ENCODE results near the gene BPI. TPM values are rescaled to one million over a fixed set of nuclear protein-coding genes. Genes with fewer than 3 reads are reported as not detected.
"Not testable (repeated sequence)": the region's sequence is repeated elsewhere in the genome, so short reads cannot be mapped to it uniquely, and the experiment has no call there.

Gene BPI
- total RNA-seq, 2 experiments from 2014 or later, result not detected

- POLR2A ChIA-PET, result no interaction called here
- intact Hi-C loops (cut with micrococcal nuclease), result no loop called here
- no peaks in the 10 kb centered on the region for H3K4me1 Mint-ChIP-seq (ENCODE audit: low read depth)
- no peaks in the 10 kb centered on the region for H3K36me3 Mint-ChIP-seq (ENCODE audit: low read depth)
- peaks cover 23% of the 10 kb centered on the region for H3K27me3 Mint-ChIP-seq
- no peak overlapping the region for H3K4me3 Mint-ChIP-seq
- ATAC-seq (no peak), DNase-seq (no peak)
- H3K27ac Mint-ChIP-seq, result no peak overlapping the region
- no peak for TF ChIP-seq CTCF (IDR thresholded peaks at IDR 0.05)
- peaks cover 8% of the 10 kb centered on the region for H3K9me3 Mint-ChIP-seq
- CTCF ChIA-PET, result no interaction called here
These were observed 32.8 kb downstream of the BPI start for GRCh38 chr20:38336726-38337125.

GRCh38 chr20:38337561-38338140 is 33.7 kb downstream of the BPI start:
- H3K4me1 Mint-ChIP-seq (ENCODE audit: low read depth), result no peaks in the 10 kb centered on the region
- peak; percentile 60 for TF ChIP-seq CTCF (IDR thresholded peaks at IDR 0.05)
- ChIA-PET CTCF (interaction anchor here (0.6 to 1.2 kb wide), 4 partner anchors 12 to 38 kb away, joined by 3 to 4 read pairs (median 3); no protein-coding TSS in a partner anchor), POLR2A (interaction anchor here (1.2 kb wide), 1 partner anchor 70 kb away, joined by 3 read pairs; no protein-coding TSS in a partner anchor)
- H3K4me3 Mint-ChIP-seq, result no peak overlapping the region
- H3K27me3 Mint-ChIP-seq, result peaks cover 23% of the 10 kb centered on the region
- DNase-seq (peak; percentile 67), ATAC-seq (peak; percentile 79)
- intact Hi-C loops (cut with micrococcal nuclease), result no loop called here
- no peaks in the 10 kb centered on the region for H3K36me3 Mint-ChIP-seq (ENCODE audit: low read depth)
- no peak overlapping the region for H3K27ac Mint-ChIP-seq
- H3K9me3 Mint-ChIP-seq, result peaks cover 8% of the 10 kb centered on the region

- ATAC-seq, result no peak
- H3K36me3 Mint-ChIP-seq (ENCODE audit: low read depth), result no peaks in the 10 kb centered on the region
- intact Hi-C loops (cut with micrococcal nuclease), result no loop called here
- no peak overlapping the region for H3K27ac Mint-ChIP-seq
- H3K9me3 Mint-ChIP-seq, result peaks cover 8% of the 10 kb centered on the region
- no peak overlapping the region for H3K4me3 Mint-ChIP-seq
- no peak for TF ChIP-seq CTCF (IDR thresholded peaks at IDR 0.05)
- CTCF ChIA-PET, result interaction anchor here (1.1 to 1.2 kb wide), 2 partner anchors 33 to 37 kb away, joined by 3 to 4 read pairs; no protein-coding TSS in a partner anchor
- DNase-seq, result no peak
- peaks cover 21% of the 10 kb centered on the region for H3K27me3 Mint-ChIP-seq
- POLR2A ChIA-PET, result no interaction called here
- H3K4me1 Mint-ChIP-seq (ENCODE audit: low read depth), result no peaks in the 10 kb centered on the region
These were observed 35.0 kb downstream of the BPI start for GRCh38 chr20:38338849-38339520.

- H3K4me3 Mint-ChIP-seq; H3K4me1 Mint-ChIP-seq (ENCODE audit: low read depth); H3K36me3 Mint-ChIP-seq (ENCODE audit: low read depth); POLR2A ChIA-PET; CTCF ChIA-PET; intact Hi-C loops (cut with micrococcal nuclease); DNase-seq; ATAC-seq; H3K9me3 Mint-ChIP-seq; H3K27ac Mint-ChIP-seq: not testable (repeated sequence)
- H3K27me3 Mint-ChIP-seq, result peaks cover 21% of the 10 kb centered on the region
These were observed 35.6 kb downstream of the BPI start for GRCh38 chr20:38339521-38339896.

GRCh38 chr20:38339997-38340396 is 36.0 kb downstream of the BPI start:
- CTCF ChIA-PET, result no interaction called here
- no peak for DNase-seq
- Mint-ChIP-seq H3K4me1 (ENCODE audit: low read depth) (no peaks in the 10 kb centered on the region), H3K4me3 (no peak overlapping the region), H3K27ac (no peak overlapping the region), H3K27me3 (peaks cover 21% of the 10 kb centered on the region), H3K36me3 (ENCODE audit: low read depth) (no peaks in the 10 kb centered on the region), H3K9me3 (peaks cover 8% of the 10 kb centered on the region)
- intact Hi-C loops (cut with micrococcal nuclease), result no loop called here
- ATAC-seq, result no peak
- POLR2A ChIA-PET, result no interaction called here
- TF ChIP-seq CTCF (IDR thresholded peaks at IDR 0.05), result no peak
